MCF 10A (cell line): ENCODE results near the gene KRTAP8-1. TPM values are rescaled to one million over a fixed set of nuclear protein-coding genes. Genes with fewer than 3 reads are reported as not detected.

Experiments used
- BruUV-seq: library from RNA; stranded (reverse); fragments of 400-500 nt; replicated peaks from 2 replicates; lab custom pipeline; 2021; lab: Mats Ljungman, UMichigan
- CTCF ChIA-PET: fragments of 300-600 bp; sonication (Branson Sonifier 250); formaldehyde crosslinking; extraction: SDS; loops from one replicate; lab custom pipeline; 2021; ENCODE audit warnings: antibody characterized with exemption, inconsistent platforms; lab: Yijun Ruan, JAX
- POLR2A ChIA-PET: fragments of 300-600, 350-650 bp; sonication (Branson Sonifier 250); formaldehyde crosslinking; extraction: SDS; loops from one replicate; lab custom pipeline; 2020; ENCODE audit warnings: antibody characterized with exemption, inconsistent platforms; lab: Yijun Ruan, JAX
- DNase-seq: peaks from one replicate; pipeline ENCODE4 v3.0.0-alpha.2; 2018; ENCODE audit not compliant: unreplicated experiment
- H3K27ac Mint-ChIP-seq: one replicate; pipeline ENCODE4 v1.8.0; 2022; ENCODE audit warnings: mild to moderate bottlenecking, low read depth, mixed read lengths; ENCODE audit not compliant: unreplicated experiment
- H3K27me3 Mint-ChIP-seq: one replicate; pipeline ENCODE4 v1.8.0; 2022; ENCODE audit warnings: mixed read lengths; ENCODE audit not compliant: insufficient read depth, unreplicated experiment
- H3K36me3 Mint-ChIP-seq: one replicate; pipeline ENCODE4 v1.8.0; 2022; ENCODE audit warnings: mild to moderate bottlenecking, moderate library complexity, mixed read lengths; ENCODE audit not compliant: insufficient read depth, unreplicated experiment
- H3K4me1 Mint-ChIP-seq: one replicate; pipeline ENCODE4 v1.8.0; 2022; ENCODE audit warnings: mixed read lengths; ENCODE audit not compliant: insufficient read depth, unreplicated experiment
- H3K4me3 Mint-ChIP-seq: one replicate; pipeline ENCODE4 v1.8.0; 2022; ENCODE audit warnings: mild to moderate bottlenecking, moderate library complexity, mixed read lengths; ENCODE audit not compliant: unreplicated experiment
- H3K9me3 Mint-ChIP-seq: one replicate; pipeline ENCODE4 v1.8.0; 2022; ENCODE audit warnings: mixed read lengths; ENCODE audit not compliant: unreplicated experiment
- CTCF ChIP-seq: fragments of 200-600 bp; IDR thresholded peaks from one replicate; pipeline ENCODE4 v1.8.0; 2022; ENCODE audit warnings: antibody characterized with exemption, mild to moderate bottlenecking; ENCODE audit not compliant: unreplicated experiment
- intact Hi-C: fragments of 100-400 bp; cut with micrococcal nuclease; formaldehyde crosslinking; loops from 2 replicates; pipeline ENCODE4 v1.14.1; 2022
- total RNA-seq: library from RNA; stranded (reverse); gene quantifications from 2 replicates; pipeline ENCODE4 v1.2.3, GENCODE V29; 2022

The KRTAP8-1 gene
- total RNA-seq, 1 experiment from 2014 or later = not detected

- Mint-ChIP-seq H3K4me3 (no peak overlapping the region), H3K4me1 (no peaks in the 10 kb centered on the region), H3K36me3 (no peaks in the 10 kb centered on the region), H3K27me3 (peaks cover 20% of the 10 kb centered on the region), H3K9me3 (no peaks in the 10 kb centered on the region), H3K27ac (no peak overlapping the region)
- BruUV-seq = no TSS peak
- POLR2A ChIA-PET = interaction anchor here (0.6 kb wide), 1 partner anchor 9 kb away, joined by 3 read pairs; no protein-coding TSS in a partner anchor
- CTCF ChIA-PET = interaction anchor here (0.6 to 2.1 kb wide), 11 partner anchors 9 to 744 kb away, joined by 3 to 14 read pairs (median 3); no protein-coding TSS in a partner anchor
- DNase-seq = no peak
- TF ChIP-seq CTCF = no peak
- intact Hi-C loops = loop anchor here (10.0 kb wide), 1 partner anchor 334 kb away; the partner anchor contains the start of gene KRTAP19-5
These were observed 25.5 kb upstream of the KRTAP8-1 start for GRCh38 chr21:30838536-30838935.

GRCh38 chr21:30831194-30831765 lies 18.2 kb upstream of the KRTAP8-1 start:
- H3K4me3 Mint-ChIP-seq = no peak overlapping the region
- DNase-seq = peak; percentile 50
- peaks cover 7% of the 10 kb centered on the region for H3K9me3 Mint-ChIP-seq
- no peak overlapping the region for H3K27ac Mint-ChIP-seq
- intact Hi-C loops = loop anchor here (1.0 to 10.0 kb wide), 2 partner anchors 255 to 326 kb away; partner anchors contain the start of gene KRTAP19-5
- peaks cover 8% of the 10 kb centered on the region for H3K27me3 Mint-ChIP-seq
- CTCF ChIA-PET = interaction anchor here (0.5 to 3.2 kb wide), 18 partner anchors 8 to 1822 kb away, joined by 3 to 35 read pairs (median 3); no protein-coding TSS in a partner anchor
- POLR2A ChIA-PET = no interaction called here
- no peaks in the 10 kb centered on the region for H3K4me1 Mint-ChIP-seq
- peak; percentile 72 for TF ChIP-seq CTCF
- no TSS peak for BruUV-seq
- no peaks in the 10 kb centered on the region for H3K36me3 Mint-ChIP-seq

- TF ChIP-seq CTCF = no peak
- Mint-ChIP-seq H3K27me3 (peaks cover 13% of the 10 kb centered on the region), H3K4me1 (no peaks in the 10 kb centered on the region), H3K9me3 (peaks cover 7% of the 10 kb centered on the region), H3K27ac (no peak within 1 kb of the TSS), H3K4me3 (no peak within 1 kb of the TSS), H3K36me3 (no peaks in the 10 kb centered on the region)
- DNase-seq = no peak
- intact Hi-C loops = loop anchor here (10.0 kb wide), 1 partner anchor 325 kb away; the partner anchor contains the start of gene KRTAP19-5
- CTCF ChIA-PET = interaction anchor here (0.7 to 3.2 kb wide), 5 partner anchors 10 to 257 kb away, joined by 3 to 35 read pairs (median 4); no protein-coding TSS in a partner anchor
- POLR2A ChIA-PET = no interaction called here
- no TSS peak for BruUV-seq
These were observed 16.6 kb upstream of the KRTAP8-1 start, which contains the start of gene KRTAP7-1 for GRCh38 chr21:30829659-30830058. TSS of gene KRTAP7-1 (minus strand) at chr21:30829759. CDS start at chr21:30829698, 61 bp downstream.

GRCh38 chr21:30818837-30819610 lies 6.0 kb upstream of the KRTAP8-1 start:
- H3K27me3 Mint-ChIP-seq = peaks cover 71% of the 10 kb centered on the region
- H3K27ac Mint-ChIP-seq = no peak overlapping the region
- H3K4me1 Mint-ChIP-seq = no peaks in the 10 kb centered on the region
- no TSS peak for BruUV-seq
- no peaks in the 10 kb centered on the region for H3K36me3 Mint-ChIP-seq
- POLR2A ChIA-PET = interaction anchor here (0.7 kb wide), 1 partner anchor 19 kb away, joined by 3 read pairs; no protein-coding TSS in a partner anchor
- no peak for DNase-seq
- CTCF ChIA-PET = interaction anchor here (0.6 to 0.7 kb wide), 2 partner anchors 39 to 47 kb away, joined by 3 to 4 read pairs; no protein-coding TSS in a partner anchor
- no peaks in the 10 kb centered on the region for H3K9me3 Mint-ChIP-seq
- no peak overlapping the region for H3K4me3 Mint-ChIP-seq
- no peak for TF ChIP-seq CTCF
- intact Hi-C loops = no loop called here
